ENCODE measurements around the gene KCTD7.
"Not testable (repeated sequence)": the region's sequence is repeated elsewhere in the genome, so short reads cannot be mapped to it uniquely, and the experiment has no call there.

KCTD7 gene

DNA sequence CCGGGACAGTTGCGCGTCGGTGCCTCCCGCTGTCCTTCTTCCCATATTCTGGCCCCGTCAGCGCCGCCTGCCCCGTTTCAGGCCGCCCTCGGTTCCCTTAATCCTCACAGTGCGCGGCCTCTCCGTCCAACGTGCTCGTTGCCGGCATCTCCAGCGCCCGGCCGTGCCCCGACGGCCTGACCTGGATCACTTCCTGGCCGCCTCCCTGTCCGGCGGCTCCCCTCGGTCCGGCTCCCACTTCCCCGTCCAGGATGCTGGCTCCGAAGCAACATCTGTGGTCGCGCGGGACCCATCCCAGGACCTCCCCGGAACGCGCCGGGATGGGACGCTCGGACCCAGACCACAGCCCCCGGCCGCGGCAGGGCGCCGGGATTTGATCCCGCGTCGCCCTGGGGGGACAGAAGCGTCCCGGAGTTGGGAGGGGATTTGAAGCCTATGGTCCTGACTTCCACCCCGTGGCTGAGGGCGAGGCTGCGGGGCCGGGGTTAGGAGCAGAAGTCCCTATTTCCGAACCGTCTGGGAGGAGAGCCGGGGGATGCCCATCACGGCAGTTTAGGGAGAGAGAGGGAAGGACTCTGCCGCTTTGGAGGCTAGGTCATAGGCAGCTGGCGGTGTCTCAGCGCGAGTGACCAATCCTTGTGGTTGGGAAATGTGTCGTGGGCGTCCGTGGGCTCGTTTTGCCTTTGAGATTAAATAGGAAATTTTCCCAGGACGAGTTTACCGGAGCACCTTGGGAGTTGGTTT lies 53.8 kb downstream of the KCTD7 start:
- peak; percentile 59 for DNase-seq

DNA sequence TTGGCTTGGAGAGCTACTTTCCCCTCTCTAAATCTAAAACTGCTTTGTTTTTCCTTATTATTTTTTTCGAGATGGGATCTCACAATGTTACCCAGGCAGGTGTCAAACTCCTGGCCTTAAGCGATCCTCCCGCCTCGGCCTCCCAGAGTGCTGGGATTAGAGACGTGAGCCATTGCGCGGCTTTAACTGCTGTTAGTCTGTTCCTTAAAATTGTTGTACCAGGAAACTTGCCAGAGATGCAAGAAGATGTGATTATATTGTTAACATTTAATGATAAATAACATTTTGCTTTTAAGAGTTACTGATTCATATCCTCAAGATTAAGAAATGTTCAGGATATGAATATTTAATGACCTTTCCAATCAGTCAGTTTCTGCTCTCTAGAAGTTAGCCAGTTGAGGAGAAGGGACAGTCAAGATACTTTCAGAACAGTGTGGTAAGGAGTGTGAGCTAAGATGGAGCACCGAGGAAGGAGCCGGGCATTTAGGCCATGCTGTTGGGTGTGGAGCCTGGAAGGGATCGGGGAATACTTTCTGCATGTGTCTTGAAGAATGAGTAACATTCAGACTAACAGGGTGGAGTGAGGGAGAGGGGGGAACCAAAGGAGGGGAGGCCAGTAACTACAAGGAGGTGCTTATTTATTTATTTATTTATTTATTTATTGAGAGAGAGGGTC lies 54.6 kb downstream of the KCTD7 start:
- peak; percentile 14 for DNase-seq

DNA sequence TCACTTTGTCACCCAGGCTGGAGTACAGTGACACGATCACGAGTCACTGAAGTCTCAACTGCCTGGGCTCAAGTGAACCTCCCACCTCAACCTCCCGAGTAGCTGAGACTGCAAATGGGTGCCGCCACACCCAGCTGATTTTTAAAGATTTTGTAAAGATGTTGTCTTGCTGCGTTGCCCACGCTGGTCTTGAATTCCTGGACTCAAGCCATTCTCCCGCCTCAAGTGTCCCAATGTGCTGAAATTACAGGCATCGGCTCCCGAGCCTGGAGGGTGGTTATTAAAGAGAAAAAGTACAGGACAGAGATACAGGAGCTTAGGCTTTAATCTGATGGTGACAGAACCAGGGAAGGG lies 55.1 kb downstream of the KCTD7 start:
- no peak for DNase-seq

DNA sequence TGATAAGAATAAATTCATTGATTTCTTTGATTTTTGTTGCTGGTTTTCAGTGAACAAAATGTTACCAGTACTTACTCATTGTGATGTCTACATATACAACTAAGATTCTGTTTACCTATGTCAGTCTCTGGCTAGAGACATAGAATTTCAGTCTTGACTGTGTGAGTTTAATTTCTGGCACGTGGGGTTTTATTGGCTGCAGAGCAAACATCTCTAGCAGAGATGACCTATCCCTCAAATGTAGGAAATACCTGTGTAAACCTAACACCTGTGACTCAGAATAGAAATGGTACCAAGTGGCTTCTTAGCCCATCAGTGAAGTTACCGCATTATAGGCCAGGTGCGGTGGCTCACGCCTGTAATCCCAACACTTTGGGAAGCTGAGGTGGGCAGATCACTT lies 57.0 kb downstream of the KCTD7 start:
- DNase-seq, result not testable (repeated sequence)

DNA sequence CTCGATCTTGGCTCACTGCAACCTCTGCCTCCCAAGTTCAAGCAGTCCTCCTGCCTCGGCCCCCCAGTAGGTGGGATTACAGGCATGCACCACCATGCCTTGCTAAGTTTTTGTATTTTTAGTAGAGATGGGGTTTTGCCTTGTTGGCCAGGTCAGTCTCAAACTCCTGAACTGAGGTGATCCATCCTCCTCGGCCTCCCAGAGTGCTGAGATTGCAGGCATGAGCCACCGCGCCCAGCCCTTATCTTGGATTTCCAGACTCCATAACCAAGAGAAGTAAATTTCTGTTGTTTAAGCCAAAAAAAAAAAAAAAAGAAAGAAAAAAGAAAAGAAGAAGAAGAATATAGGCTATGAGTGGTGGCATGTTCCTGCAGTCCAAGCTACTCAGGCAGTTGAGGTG lies 58.5 kb downstream of the KCTD7 start:
- DNase-seq, result no peak

DNA sequence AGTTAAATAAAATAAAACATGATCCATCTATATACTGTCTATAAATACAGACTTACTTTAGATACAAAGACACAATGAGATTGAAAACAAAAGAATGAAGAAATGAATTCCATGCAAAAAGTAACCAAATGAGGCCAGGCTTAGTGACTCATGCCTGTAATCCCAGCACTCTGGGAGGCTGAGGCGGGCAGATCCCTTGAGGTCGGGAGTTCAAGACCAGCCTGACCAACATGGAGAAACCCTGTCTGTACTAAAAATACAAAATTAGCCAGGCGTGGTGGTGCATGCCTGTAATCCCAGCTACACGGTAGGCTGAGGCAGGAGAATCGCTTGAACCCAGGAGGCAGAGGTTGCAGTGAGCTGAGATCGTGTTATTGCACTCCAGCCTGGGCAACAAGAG lies 59.0 kb downstream of the KCTD7 start:
- not testable (repeated sequence) for DNase-seq

DNA sequence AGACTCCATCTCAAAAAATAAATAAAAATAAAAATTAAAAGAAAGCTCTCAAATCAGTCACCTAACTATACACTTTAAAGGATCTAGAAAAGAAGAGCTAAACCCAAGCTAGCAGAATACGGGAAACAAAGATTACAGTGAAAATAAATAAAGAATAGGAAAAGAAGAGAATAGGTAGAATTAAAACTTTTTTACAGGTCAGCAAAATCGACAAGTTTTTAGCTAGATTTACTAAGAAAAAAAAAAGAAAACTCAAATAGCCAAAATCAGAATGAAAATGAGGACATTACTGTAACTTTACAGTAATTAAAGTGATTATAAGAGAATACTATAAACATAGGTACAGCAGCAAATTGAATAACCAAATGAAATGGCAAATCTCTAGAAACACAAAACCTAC lies 60.4 kb downstream of the KCTD7 start:
- DNase-seq, result no peak

DNA sequence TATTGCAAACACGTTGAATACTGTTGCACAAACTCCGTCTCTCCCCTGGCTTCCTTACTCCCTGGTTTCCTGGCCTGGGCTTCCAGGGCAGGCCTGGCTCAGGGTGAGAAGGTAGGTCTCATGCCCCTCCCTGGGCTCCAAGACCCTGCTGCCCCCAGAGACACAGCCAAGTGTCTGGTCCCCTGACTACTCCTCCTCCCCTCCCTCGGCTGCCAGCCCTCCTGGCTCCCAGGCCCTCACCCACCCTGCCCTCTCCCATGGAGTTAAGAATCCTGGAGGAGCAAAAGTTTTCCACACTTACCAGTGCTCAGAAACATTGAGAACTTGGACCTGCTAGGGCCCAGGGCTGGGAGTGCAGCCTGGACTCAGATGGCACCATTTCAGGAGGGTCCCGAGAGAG lies 64.7 kb downstream of the KCTD7 start:
- DNase-seq, result no peak

Measured in eye (tissue), 1 donor.